ENCODE results near the gene MAPK8IP3.

The MAPK8IP3 gene

DNA sequence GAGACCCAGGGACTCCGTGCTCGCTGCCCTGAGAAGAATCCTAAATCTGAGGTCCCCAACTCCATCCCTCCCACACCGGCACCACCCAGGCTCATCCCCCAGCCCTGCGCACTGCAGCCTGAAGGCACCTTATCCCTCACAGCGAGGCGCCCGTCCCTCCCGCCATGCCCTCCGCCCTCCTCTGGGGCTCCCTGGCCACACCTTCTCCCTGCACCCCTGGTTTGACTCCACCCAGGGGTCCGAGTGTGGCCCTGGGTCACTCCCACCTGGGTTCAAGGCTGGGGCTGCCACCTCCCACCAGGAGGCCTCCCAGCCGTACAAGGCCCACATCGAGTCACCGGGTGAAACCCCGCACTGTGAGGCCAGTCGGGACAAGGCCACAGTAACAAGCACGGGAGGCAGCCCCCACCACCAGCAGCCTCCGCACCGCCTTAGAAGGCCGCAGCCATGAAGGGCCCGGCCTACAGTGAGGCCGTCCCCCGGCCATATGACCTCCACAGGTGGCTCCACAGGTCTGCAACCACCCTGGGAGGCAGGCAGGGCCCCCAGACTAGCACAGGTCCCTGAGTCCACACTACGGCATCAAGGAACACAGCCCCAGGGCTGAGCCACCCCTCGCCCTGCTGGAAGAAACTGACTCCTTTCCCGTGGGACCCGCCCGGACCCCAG lies 112.3 kb downstream of the MAPK8IP3 start:
- no peak for DNase-seq

DNA sequence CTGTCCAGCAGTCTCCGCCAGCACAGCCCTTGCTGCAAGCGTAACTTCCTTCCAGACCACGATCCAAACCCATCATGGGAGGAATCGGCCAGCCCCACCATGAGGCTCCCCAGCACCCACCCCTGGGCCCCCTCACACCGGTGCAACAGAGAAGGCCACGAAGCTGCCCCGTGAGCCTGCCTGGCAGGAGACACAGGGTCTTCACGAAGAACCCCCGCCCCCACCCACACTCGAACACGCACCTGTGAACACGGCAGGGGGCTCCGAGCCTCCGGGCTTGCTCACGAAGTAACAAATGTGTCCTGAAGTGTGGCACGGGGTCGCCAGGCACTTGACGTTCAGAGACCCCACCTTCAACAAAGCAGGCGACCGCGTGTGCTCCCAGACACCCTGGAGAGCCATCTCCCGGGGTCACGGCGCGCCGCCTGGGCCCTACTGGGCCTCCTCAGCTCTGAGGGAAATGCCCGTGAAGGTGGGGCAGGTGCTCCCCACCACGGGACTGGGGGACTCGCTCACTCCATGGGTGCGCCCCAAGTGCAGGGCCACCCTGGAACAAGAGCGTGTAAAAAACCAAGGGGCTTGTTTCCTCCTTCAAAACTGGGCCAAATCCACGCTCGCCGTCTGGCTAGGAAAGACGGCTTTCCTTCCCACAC lies 113.0 kb downstream of the MAPK8IP3 start:
- no peak for DNase-seq

GRCh38 chr16:1819611-1820010 lies 113.6 kb downstream of the MAPK8IP3 start:
- no peak for DNase-seq

Data from NCI-H69 (cell line).